ENCODE results near the gene NOLC1. TPM values are rescaled to one million over a fixed set of nuclear protein-coding genes. Genes with fewer than 3 reads are reported as not detected.

The NOLC1 gene
- total and polyA plus RNA-seq, 2 of the 4 experiments (the other 2 are of a cell fraction), result 43.2 to 55.3 TPM

DNA sequence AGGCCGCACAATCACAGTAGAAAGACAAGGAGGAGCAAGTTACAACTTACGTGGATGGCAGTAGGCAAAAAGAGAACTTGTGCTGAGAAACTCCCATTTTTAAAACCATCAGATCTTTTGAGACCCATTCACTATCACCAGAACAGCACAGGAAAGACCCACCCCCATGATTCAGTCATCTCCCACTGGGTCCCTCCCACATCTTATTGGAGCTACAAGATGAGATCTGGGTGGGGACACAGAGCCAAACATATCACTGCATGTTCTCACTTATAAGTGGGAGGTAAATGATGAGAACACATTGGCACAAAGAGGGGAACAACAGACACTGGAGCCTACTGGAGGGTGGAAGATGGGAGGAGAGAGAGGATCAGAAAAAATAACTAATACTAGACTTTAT lies 32.4 kb downstream of the NOLC1 start:
- WGBS, 2 experiments (ENCODE audit: extremely low coverage in 2 of 2, insufficient read length in 1 of 2), result no CpG with 5 or more reads among the region's 2 CpGs
- no peak overlapping the region for H4K5ac ChIP-seq (ENCODE audit: low read depth, low read length)
- BruUV-seq (replicated peaks), result no TSS peak
- no peaks in the 10 kb centered on the region for H3K79me1 ChIP-seq (ENCODE audit: low read depth in 1 of 2, low read length in 2 of 2)
- no peak overlapping the region for H3K23ac ChIP-seq (ENCODE audit: low read depth, low read length)
- H3K9ac ChIP-seq (ENCODE audit: low read depth, low read length), result no peak overlapping the region
- no peak overlapping the region for H2BK15ac ChIP-seq (ENCODE audit: low read depth, low read length)
- ATAC-seq (ENCODE audit: low read depth) (no peak), DNase-seq (no peak)
- peaks cover 4% of the 10 kb centered on the region; the same call in 1 of the 2 replicates for H3K9me3 ChIP-seq (ENCODE audit: control insufficient read depth, insufficient read depth, low read length)
- H3K4me2 ChIP-seq (ENCODE audit: low read depth, low read length), result no peak overlapping the region
- no peak for TF ChIP-seq MXI1 (IDR thresholded peaks at IDR 0.05; ENCODE audit: borderline replicate concordance, low read depth, low read length)
- no peak for TF ChIP-seq POLR2A (IDR thresholded peaks at IDR 0.05; ENCODE audit: low read depth, low read length)
- TF ChIP-seq CHD1 (IDR thresholded peaks at IDR 0.05; ENCODE audit: low read depth, low read length), result no peak
- TF ChIP-seq FOS (IDR thresholded peaks at IDR 0.05; ENCODE audit: low read depth, low read length), result no peak
- no peak for TF ChIP-seq RCOR1 (IDR thresholded peaks at IDR 0.05; ENCODE audit: insufficient replicate concordance, low read length)
- no peak for TF ChIP-seq RFX5 (IDR thresholded peaks at IDR 0.05; ENCODE audit: low read depth, low read length)
- no peak for TF ChIP-seq MAFK (IDR thresholded peaks at IDR 0.05; ENCODE audit: low read depth, low read length)
- TF ChIP-seq CEBPB (IDR thresholded peaks at IDR 0.05; ENCODE audit: low read depth, low read length), result no peak
- no peak for TF ChIP-seq NFE2L2 (IDR thresholded peaks at IDR 0.05; ENCODE audit: low read depth, low read length)
- TF ChIP-seq SMC3 (IDR thresholded peaks at IDR 0.05; ENCODE audit: low read depth, low read length), result no peak
- TF ChIP-seq, protein P1, sequence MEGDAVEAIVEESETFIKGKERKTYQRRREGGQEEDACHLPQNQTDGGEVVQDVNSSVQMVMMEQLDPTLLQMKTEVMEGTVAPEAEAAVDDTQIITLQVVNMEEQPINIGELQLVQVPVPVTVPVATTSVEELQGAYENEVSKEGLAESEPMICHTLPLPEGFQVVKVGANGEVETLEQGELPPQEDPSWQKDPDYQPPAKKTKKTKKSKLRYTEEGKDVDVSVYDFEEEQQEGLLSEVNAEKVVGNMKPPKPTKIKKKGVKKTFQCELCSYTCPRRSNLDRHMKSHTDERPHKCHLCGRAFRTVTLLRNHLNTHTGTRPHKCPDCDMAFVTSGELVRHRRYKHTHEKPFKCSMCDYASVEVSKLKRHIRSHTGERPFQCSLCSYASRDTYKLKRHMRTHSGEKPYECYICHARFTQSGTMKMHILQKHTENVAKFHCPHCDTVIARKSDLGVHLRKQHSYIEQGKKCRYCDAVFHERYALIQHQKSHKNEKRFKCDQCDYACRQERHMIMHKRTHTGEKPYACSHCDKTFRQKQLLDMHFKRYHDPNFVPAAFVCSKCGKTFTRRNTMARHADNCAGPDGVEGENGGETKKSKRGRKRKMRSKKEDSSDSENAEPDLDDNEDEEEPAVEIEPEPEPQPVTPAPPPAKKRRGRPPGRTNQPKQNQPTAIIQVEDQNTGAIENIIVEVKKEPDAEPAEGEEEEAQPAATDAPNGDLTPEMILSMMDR (conservative IDR thresholded peaks at IDR 0.05; ENCODE audit: low read depth, low read length), result no peak
- TF ChIP-seq, protein P2, sequence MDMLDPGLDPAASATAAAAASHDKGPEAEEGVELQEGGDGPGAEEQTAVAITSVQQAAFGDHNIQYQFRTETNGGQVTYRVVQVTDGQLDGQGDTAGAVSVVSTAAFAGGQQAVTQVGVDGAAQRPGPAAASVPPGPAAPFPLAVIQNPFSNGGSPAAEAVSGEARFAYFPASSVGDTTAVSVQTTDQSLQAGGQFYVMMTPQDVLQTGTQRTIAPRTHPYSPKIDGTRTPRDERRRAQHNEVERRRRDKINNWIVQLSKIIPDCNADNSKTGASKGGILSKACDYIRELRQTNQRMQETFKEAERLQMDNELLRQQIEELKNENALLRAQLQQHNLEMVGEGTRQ (IDR thresholded peaks at IDR 0.05; ENCODE audit: low read depth, low read length), result no peak
- TF ChIP-seq, protein P3, sequence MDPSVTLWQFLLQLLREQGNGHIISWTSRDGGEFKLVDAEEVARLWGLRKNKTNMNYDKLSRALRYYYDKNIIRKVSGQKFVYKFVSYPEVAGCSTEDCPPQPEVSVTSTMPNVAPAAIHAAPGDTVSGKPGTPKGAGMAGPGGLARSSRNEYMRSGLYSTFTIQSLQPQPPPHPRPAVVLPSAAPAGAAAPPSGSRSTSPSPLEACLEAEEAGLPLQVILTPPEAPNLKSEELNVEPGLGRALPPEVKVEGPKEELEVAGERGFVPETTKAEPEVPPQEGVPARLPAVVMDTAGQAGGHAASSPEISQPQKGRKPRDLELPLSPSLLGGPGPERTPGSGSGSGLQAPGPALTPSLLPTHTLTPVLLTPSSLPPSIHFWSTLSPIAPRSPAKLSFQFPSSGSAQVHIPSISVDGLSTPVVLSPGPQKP (IDR thresholded peaks at IDR 0.05; ENCODE audit: borderline replicate concordance, low read depth, low read length), result no peak
- no peak overlapping the region for H3K27ac ChIP-seq (ENCODE audit: insufficient read depth, low read length)
- intact Hi-C loops (cut with micrococcal nuclease), result loop anchor here (5.0 kb wide), 1 partner anchor 38 kb away; no protein-coding TSS in a partner anchor
- ChIA-PET CTCF (no interaction called here), POLR2A (ENCODE audit: unreplicated experiment) (no interaction called here)
- H2BK120ac ChIP-seq (ENCODE audit: low read depth, low read length), result no peak overlapping the region
- H2AK9ac ChIP-seq (replicated peaks; ENCODE audit: low read depth, low read length, poor library complexity), result no peak overlapping the region
- no peak overlapping the region for H4K91ac ChIP-seq (ENCODE audit: insufficient read depth, low read depth, low read length)
- peaks cover 7% of the 10 kb centered on the region for H3K27me3 ChIP-seq (ENCODE audit: control insufficient read depth, insufficient read depth, low read length)
- H3K4me1 ChIP-seq (ENCODE audit: control insufficient read depth, insufficient read depth, low read length), result no peaks in the 10 kb centered on the region
- no peak overlapping the region for H2BK5ac ChIP-seq (ENCODE audit: low read depth, low read length, poor library complexity, severe bottlenecking)
- no peak overlapping the region for H2AFZ ChIP-seq (replicated peaks; ENCODE audit: low read length, poor library complexity)
- dilution Hi-C loops (cut with HindIII; ENCODE audit: low sequenced_read_pairs, unreplicated experiment), result no loop called here
- H3K9me1 ChIP-seq (ENCODE audit: insufficient read depth, low read length), result no peaks in the 10 kb centered on the region
- no peak overlapping the region for H3K18ac ChIP-seq (ENCODE audit: low read depth, low read length)
- H3K4ac ChIP-seq (ENCODE audit: low read depth, low read length), result no peak overlapping the region
- in situ Hi-C loops (cut with MboI; ENCODE audit: low sequenced_read_pairs), result no loop called here
- no peak overlapping the region for H4K8ac ChIP-seq (ENCODE audit: low read depth in 2 of 2, low read length in 2 of 2)
- H4K20me1 ChIP-seq (ENCODE audit: insufficient read depth, low read length), result no peaks in the 10 kb centered on the region
- no peak overlapping the region for H3K14ac ChIP-seq (replicated peaks; ENCODE audit: low read depth, low read length)
- H2AK5ac ChIP-seq (ENCODE audit: low read depth, low read length), result no peak overlapping the region
- H3K4me3 ChIP-seq (ENCODE audit: insufficient read depth, low read depth, low read length), result no peak overlapping the region
- H2BK20ac ChIP-seq (ENCODE audit: low read depth, low read length), result no peak overlapping the region
- no peaks in the 10 kb centered on the region for H3K36me3 ChIP-seq (ENCODE audit: control insufficient read depth, insufficient read depth, low read length)
- H3K56ac ChIP-seq (ENCODE audit: extremely low read depth, insufficient read depth, low read length), result no peak overlapping the region

Measured in IMR-90 (cell line).